ENCODE results near the gene COL18A1.

Gene COL18A1

GRCh38 chr21:45413922-45414321, 9.0 kb downstream of the COL18A1 start:
- TF ChIP-seq, protein P1, sequence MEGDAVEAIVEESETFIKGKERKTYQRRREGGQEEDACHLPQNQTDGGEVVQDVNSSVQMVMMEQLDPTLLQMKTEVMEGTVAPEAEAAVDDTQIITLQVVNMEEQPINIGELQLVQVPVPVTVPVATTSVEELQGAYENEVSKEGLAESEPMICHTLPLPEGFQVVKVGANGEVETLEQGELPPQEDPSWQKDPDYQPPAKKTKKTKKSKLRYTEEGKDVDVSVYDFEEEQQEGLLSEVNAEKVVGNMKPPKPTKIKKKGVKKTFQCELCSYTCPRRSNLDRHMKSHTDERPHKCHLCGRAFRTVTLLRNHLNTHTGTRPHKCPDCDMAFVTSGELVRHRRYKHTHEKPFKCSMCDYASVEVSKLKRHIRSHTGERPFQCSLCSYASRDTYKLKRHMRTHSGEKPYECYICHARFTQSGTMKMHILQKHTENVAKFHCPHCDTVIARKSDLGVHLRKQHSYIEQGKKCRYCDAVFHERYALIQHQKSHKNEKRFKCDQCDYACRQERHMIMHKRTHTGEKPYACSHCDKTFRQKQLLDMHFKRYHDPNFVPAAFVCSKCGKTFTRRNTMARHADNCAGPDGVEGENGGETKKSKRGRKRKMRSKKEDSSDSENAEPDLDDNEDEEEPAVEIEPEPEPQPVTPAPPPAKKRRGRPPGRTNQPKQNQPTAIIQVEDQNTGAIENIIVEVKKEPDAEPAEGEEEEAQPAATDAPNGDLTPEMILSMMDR (IDR thresholded peaks at IDR 0.05; ENCODE audit: borderline replicate concordance, control extremely low read depth, extremely low read depth, insufficient read depth, missing control alignments): no peak
- in situ Hi-C loops (cut with MboI; ENCODE audit: low sequenced_read_pairs, unreplicated experiment): no loop called here
- no peak for DNase-seq (ENCODE audit: low spot score)

GRCh38 chr21:45414396-45415187, 9.6 kb downstream of the COL18A1 start:
- TF ChIP-seq, protein P1 (IDR thresholded peaks at IDR 0.05; ENCODE audit: borderline replicate concordance, control extremely low read depth, extremely low read depth, insufficient read depth, missing control alignments): no peak
- in situ Hi-C loops (cut with MboI; ENCODE audit: low sequenced_read_pairs, unreplicated experiment): no loop called here
- no peak for DNase-seq (ENCODE audit: low spot score)

- TF ChIP-seq, protein P1 (IDR thresholded peaks at IDR 0.05; ENCODE audit: borderline replicate concordance, control extremely low read depth, extremely low read depth, insufficient read depth, missing control alignments): no peak
- in situ Hi-C loops (cut with MboI; ENCODE audit: low sequenced_read_pairs, unreplicated experiment): no loop called here
- no peak for DNase-seq (ENCODE audit: low spot score)
Measured at GRCh38 chr21:45415188-45415942, 10.4 kb downstream of the COL18A1 start.

DNA sequence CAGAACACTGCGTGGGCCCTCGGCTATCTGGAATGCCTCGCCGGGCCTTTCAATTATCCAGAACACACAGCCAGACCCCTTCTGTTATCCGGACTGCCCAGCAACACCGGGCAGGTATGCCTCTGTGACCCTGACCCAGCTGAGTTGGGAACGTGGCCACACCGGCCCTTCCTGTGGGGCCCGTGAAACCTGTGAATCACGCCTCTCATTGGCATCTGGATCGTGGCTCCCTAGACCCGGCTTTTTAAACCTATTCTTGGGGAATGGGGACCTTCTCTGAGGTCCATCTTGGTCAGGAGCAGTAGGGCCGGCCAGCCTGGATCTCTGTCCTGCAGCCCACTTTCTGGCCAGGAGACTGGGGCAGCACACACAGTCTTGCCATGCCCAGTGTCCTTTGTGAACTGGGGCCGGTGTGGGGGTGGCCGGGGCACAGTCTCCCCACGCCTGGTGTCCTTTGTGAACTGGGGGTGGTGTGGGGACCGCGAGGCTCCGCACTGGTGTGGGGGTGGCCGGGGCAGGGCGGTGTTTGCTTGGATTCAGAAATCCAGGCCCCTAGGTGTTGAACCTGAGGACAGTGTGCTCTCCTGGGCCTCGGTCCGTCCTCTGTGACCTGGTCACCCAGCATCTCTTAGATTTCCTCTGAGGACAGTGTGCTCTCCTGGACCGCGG, 11.1 kb downstream of the COL18A1 start:
- TF ChIP-seq, protein P1 (IDR thresholded peaks at IDR 0.05; ENCODE audit: borderline replicate concordance, control extremely low read depth, extremely low read depth, insufficient read depth, missing control alignments): no peak
- no peak for DNase-seq (ENCODE audit: low spot score)
- in situ Hi-C loops (cut with MboI; ENCODE audit: low sequenced_read_pairs, unreplicated experiment): no loop called here

GRCh38 chr21:45416620-45417019, 11.7 kb downstream of the COL18A1 start:
- TF ChIP-seq, protein P1 (IDR thresholded peaks at IDR 0.05; ENCODE audit: borderline replicate concordance, control extremely low read depth, extremely low read depth, insufficient read depth, missing control alignments): no peak
- in situ Hi-C loops (cut with MboI; ENCODE audit: low sequenced_read_pairs, unreplicated experiment): no loop called here
- no peak for DNase-seq (ENCODE audit: low spot score)

- in situ Hi-C loops (cut with MboI; ENCODE audit: low sequenced_read_pairs, unreplicated experiment): no loop called here
- TF ChIP-seq, protein P1 (IDR thresholded peaks at IDR 0.05; ENCODE audit: borderline replicate concordance, control extremely low read depth, extremely low read depth, insufficient read depth, missing control alignments): no peak
- no peak for DNase-seq (ENCODE audit: low spot score)
Measured at GRCh38 chr21:45417256-45417950, 12.4 kb downstream of the COL18A1 start.
